ENCODE data around the gene LRRTM4. TPM values are rescaled to one million over a fixed set of nuclear protein-coding genes. Genes with fewer than 3 reads are reported as not detected.

The LRRTM4 gene
- total RNA-seq, 4 donors from 2014 or later: not detected

DNA sequence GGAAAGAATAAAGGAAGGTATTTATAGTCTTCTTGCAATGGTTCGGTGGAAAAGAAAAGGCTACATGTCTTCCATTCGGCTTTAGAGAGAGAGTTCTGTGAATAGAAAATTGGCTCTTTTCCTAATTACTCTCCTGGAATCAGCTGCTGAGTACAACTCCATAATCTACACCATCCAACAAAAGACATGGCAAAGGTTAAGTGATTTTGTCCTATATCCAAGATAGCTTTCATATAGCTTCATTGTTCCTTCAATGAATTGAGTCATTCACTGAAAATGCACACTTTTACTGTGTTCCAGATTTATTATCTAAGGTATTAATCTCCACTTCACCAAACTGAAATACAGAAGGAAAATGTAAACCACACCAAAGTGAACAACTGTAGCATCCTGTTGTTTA, 514.5 kb downstream of the LRRTM4 start:
- Histone ChIP-seq H3K27me3 (no peaks in the 10 kb centered on the region), H3K4me1 (peaks cover 0 to 19% (median 0%) of the 10 kb centered on the region in 3 donors), H3K4me3 (no peak overlapping the region), H3K27ac (no peak overlapping the region), H3K36me3 (no peaks in the 10 kb centered on the region), H3K9me3 (no peaks in the 10 kb centered on the region)
- WGBS, 2 donors: 25 to 37% methylated on average over 2 of the region's 2 CpGs
- intact Hi-C loops (cut with DNase I): no loop called here
- TF ChIP-seq POLR2A (IDR thresholded peaks at IDR 0.05): no peak
- TF ChIP-seq, protein P1, sequence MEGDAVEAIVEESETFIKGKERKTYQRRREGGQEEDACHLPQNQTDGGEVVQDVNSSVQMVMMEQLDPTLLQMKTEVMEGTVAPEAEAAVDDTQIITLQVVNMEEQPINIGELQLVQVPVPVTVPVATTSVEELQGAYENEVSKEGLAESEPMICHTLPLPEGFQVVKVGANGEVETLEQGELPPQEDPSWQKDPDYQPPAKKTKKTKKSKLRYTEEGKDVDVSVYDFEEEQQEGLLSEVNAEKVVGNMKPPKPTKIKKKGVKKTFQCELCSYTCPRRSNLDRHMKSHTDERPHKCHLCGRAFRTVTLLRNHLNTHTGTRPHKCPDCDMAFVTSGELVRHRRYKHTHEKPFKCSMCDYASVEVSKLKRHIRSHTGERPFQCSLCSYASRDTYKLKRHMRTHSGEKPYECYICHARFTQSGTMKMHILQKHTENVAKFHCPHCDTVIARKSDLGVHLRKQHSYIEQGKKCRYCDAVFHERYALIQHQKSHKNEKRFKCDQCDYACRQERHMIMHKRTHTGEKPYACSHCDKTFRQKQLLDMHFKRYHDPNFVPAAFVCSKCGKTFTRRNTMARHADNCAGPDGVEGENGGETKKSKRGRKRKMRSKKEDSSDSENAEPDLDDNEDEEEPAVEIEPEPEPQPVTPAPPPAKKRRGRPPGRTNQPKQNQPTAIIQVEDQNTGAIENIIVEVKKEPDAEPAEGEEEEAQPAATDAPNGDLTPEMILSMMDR (IDR thresholded peaks at IDR 0.05): no peak
- no peak for DNase-seq

GRCh38 chr2:77005522-77005921, 516.7 kb downstream of the LRRTM4 start:
- Histone ChIP-seq H3K36me3 (no peaks in the 10 kb centered on the region), H3K4me3 (no peak overlapping the region), H3K9me3 (no peaks in the 10 kb centered on the region), H3K4me1 (peaks cover 0 to 35% (median 0%) of the 10 kb centered on the region in 3 donors), H3K27me3 (no peaks in the 10 kb centered on the region), H3K27ac (no peak overlapping the region)
- intact Hi-C loops (cut with DNase I): no loop called here
- WGBS, 2 donors: 35 to 45% methylated on average over 2 of the region's 2 CpGs
- TF ChIP-seq POLR2A (IDR thresholded peaks at IDR 0.05): no peak
- TF ChIP-seq, protein P1 (IDR thresholded peaks at IDR 0.05): no peak
- DNase-seq: no peak

GRCh38 chr2:77001895-77002294, 520.3 kb downstream of the LRRTM4 start:
- no peaks in the 10 kb centered on the region for H3K27me3 ChIP-seq
- DNase-seq: no peak
- H3K9me3 ChIP-seq: no peaks in the 10 kb centered on the region
- TF ChIP-seq, protein P1 (IDR thresholded peaks at IDR 0.05): no peak
- TF ChIP-seq POLR2A (IDR thresholded peaks at IDR 0.05): no peak
- intact Hi-C loops (cut with DNase I): no loop called here
- WGBS, 2 donors: 74 to 82% methylated on average over 1 of the region's 1 CpG
- H3K4me1 ChIP-seq: peaks cover 0 to 16% (median 0%) of the 10 kb centered on the region in 3 donors
- H3K27ac ChIP-seq: no peak overlapping the region
- no peak overlapping the region for H3K4me3 ChIP-seq
- no peaks in the 10 kb centered on the region for H3K36me3 ChIP-seq

DNA sequence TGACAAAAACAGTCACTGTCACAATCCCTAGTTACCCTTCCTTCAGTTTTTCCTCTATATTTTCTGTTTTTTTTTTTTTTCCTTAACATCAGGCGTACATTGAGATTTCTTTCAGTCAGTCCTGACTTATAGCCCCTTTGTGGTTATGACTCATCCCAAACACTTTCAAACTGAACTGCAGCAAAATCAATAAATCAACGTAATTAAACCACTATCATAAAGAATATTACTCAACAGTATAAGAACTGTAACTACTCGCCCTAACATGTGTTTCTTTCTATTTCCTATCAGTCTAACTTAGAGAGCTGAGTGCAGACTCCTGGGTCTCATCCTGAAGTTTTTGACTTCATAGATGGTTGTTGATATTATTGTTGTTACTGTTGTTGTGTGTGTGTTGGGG, 523.5 kb downstream of the LRRTM4 start:
- H3K36me3 ChIP-seq: no peaks in the 10 kb centered on the region
- peaks cover 0 to 16% (median 0%) of the 10 kb centered on the region in 3 donors for H3K4me1 ChIP-seq
- DNase-seq: no peak
- no peak for TF ChIP-seq POLR2A (IDR thresholded peaks at IDR 0.05)
- TF ChIP-seq, protein P1 (IDR thresholded peaks at IDR 0.05): no peak
- no peak overlapping the region for H3K4me3 ChIP-seq
- no peak overlapping the region for H3K27ac ChIP-seq
- 34 to 42% methylated on average over 3 of the region's 3 CpGs for WGBS, 2 donors
- H3K27me3 ChIP-seq: no peaks in the 10 kb centered on the region
- no peaks in the 10 kb centered on the region for H3K9me3 ChIP-seq
- intact Hi-C loops (cut with DNase I): no loop called here

DNA sequence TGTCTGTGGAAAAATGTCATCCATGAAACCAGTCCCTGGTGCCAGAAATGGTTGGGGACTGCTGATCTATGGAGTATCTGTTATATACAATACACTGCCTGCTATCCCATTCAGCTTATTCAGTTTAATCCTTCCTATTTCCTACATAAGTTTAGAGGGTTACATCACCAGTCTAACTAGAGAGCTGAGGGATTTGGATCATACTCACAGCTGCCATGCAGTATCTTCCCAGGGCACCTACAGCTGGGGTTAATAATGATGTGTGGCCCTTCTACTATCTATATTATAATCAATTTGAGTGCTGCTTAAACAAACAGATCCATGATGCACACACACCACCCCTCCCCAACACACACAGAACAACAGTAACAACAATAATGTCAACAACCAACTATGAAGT, 524.0 kb downstream of the LRRTM4 start:
- intact Hi-C loops (cut with DNase I): no loop called here
- DNase-seq: no peak
- Histone ChIP-seq H3K9me3 (no peaks in the 10 kb centered on the region), H3K4me3 (no peak overlapping the region), H3K27ac (no peak overlapping the region), H3K4me1 (peaks cover 0 to 16% (median 0%) of the 10 kb centered on the region in 3 donors), H3K36me3 (no peaks in the 10 kb centered on the region), H3K27me3 (no peaks in the 10 kb centered on the region)
- TF ChIP-seq POLR2A (IDR thresholded peaks at IDR 0.05): no peak
- TF ChIP-seq, protein P1 (IDR thresholded peaks at IDR 0.05): no peak

Data from esophagus squamous epithelium (tissue), 5 donors.